Transverse colon (tissue), 3 donors: ENCODE data around the gene ESD.

ENCODE experiments used
- CTCF ChIP-seq, 5 experiments: fragments of 200-600 bp in 3 of 5; fragments of 450-650 bp in 2 of 5; sonication (generic) in 3 of 5; IDR thresholded peaks; 1 replicate in 2 of 5; 2 replicates in 3 of 5; pipeline ENCODE4 v1.5.1; 2016 to 2017; ENCODE audit warnings: antibody characterized with exemption in 5 of 5, inconsistent platforms in 3 of 5, mild to moderate bottlenecking in 2 of 5, moderate library complexity in 1 of 5
- EP300 ChIP-seq: sonication (generic); formaldehyde crosslinking; IDR thresholded peaks from one replicate; pipeline ENCODE4 v1.6.1; 2017; ENCODE audit warnings: antibody characterized with exemption, low read depth

DNA sequence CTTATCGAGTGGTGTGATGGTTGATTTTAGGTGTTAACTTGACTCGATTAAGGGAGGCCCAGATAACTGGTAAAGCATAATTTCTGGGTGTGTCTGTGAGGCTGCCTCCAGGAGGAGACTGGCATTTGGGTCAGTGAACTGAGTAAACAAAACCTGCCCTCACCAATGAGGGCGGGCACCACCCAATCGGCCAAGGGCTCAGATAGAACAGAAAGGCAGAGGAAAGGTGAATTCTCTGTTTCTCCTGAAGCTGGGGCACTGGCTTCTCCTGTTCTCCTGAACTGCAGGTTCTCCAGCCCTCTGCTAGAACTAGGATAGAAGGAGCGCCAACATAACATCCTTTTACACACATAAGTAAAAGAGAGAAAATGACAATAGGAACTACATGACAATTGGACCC is 35.1 kb downstream of the ESD start:
- TF ChIP-seq CTCF (IDR thresholded peaks at IDR 0.05), result no peak
- TF ChIP-seq EP300, result no peak
